Muscle layer of duodenum (tissue), 2 donors: ENCODE data around the gene TMEM167A.
"Not testable (repeated sequence)": the region's sequence is repeated elsewhere in the genome, so short reads cannot be mapped to it uniquely, and the experiment has no call there.

ENCODE experiments used
- H3K27ac ChIP-seq: one replicate; pipeline ENCODE4 v1.7.0; 2013; ENCODE audit warnings: mild to moderate bottlenecking, low read length
- H3K27me3 ChIP-seq: one replicate; pipeline ENCODE4 v1.7.0; 2013; ENCODE audit warnings: low read depth, mild to moderate bottlenecking, control low read depth, low read length
- H3K36me3 ChIP-seq, 2 donors: one replicate each; pipeline ENCODE4 v1.7.0; 2013; ENCODE audit warnings: low read length in 2 of 2, control low read depth in 1 of 2, mild to moderate bottlenecking in 1 of 2; ENCODE audit not compliant: insufficient read depth in 2 of 2, control insufficient read depth in 1 of 2
- H3K4me1 ChIP-seq, 2 donors: one replicate each; pipeline ENCODE4 v1.7.0; 2013; ENCODE audit warnings: low read length in 2 of 2, mild to moderate bottlenecking in 2 of 2, control low read depth in 1 of 2, moderate library complexity in 1 of 2; ENCODE audit not compliant: insufficient read depth in 2 of 2, control insufficient read depth in 1 of 2
- H3K4me3 ChIP-seq, 2 donors: one replicate each; pipeline ENCODE4 v1.7.0; 2013; ENCODE audit warnings: low read length in 2 of 2, low read depth in 1 of 2, mild to moderate bottlenecking in 1 of 2
- H3K9me3 ChIP-seq, 2 donors: one replicate each; pipeline ENCODE4 v1.7.0; 2013; ENCODE audit warnings: low read length in 2 of 2, control low read depth in 1 of 2, mild to moderate bottlenecking in 1 of 2; ENCODE audit not compliant: control insufficient read depth in 1 of 2
- donor health status: healthy.

TMEM167A gene

GRCh38 chr5:83084336-83084735 is 7.1 kb upstream of the TMEM167A start:
- H3K27ac ChIP-seq, result no peak overlapping the region
- no peaks in the 10 kb centered on the region for H3K27me3 ChIP-seq
- no peak overlapping the region for H3K4me3 ChIP-seq
- H3K9me3 ChIP-seq, result no peaks in the 10 kb centered on the region
- H3K36me3 ChIP-seq, result no peaks in the 10 kb centered on the region
- H3K4me1 ChIP-seq, result no peaks in the 10 kb centered on the region

- H3K4me1 ChIP-seq, result peaks cover 4 to 8% of the 10 kb centered on the region in 2 donors
- H3K9me3 ChIP-seq, result no peaks in the 10 kb centered on the region
- no peak overlapping the region for H3K4me3 ChIP-seq
- H3K27ac ChIP-seq, result no peak overlapping the region
- H3K27me3 ChIP-seq, result no peaks in the 10 kb centered on the region
- H3K36me3 ChIP-seq, result no peaks in the 10 kb centered on the region
Measured at GRCh38 chr5:83082750-83083149, 5.6 kb upstream of the TMEM167A start.

- no peaks in the 10 kb centered on the region for H3K27me3 ChIP-seq
- H3K4me1 ChIP-seq, result peaks cover 11 to 34% of the 10 kb centered on the region in 2 donors
- peak overlapping the region; percentile 92 to 98 for H3K4me3 ChIP-seq
- no peaks in the 10 kb centered on the region for H3K36me3 ChIP-seq
- H3K9me3 ChIP-seq, result no peaks in the 10 kb centered on the region
- H3K27ac ChIP-seq, result peak overlapping the region; percentile 90
Measured at GRCh38 chr5:83077662-83078261, 568 bp upstream of the TMEM167A start.

GRCh38 chr5:83072966-83073365 is 4.2 kb downstream of the TMEM167A start:
- peaks cover 7 to 35% of the 10 kb centered on the region in 2 donors for H3K4me1 ChIP-seq
- H3K27ac ChIP-seq, result no peak overlapping the region
- H3K9me3 ChIP-seq, result no peaks in the 10 kb centered on the region
- no peak overlapping the region for H3K4me3 ChIP-seq
- H3K27me3 ChIP-seq, result no peaks in the 10 kb centered on the region
- H3K36me3 ChIP-seq, result no peaks in the 10 kb centered on the region

GRCh38 chr5:83071286-83072051 is 5.7 kb downstream of the TMEM167A start:
- Histone ChIP-seq H3K27me3 (no peaks in the 10 kb centered on the region), H3K4me1 (peaks cover 7 to 29% of the 10 kb centered on the region in 2 donors), H3K4me3 (no peak overlapping the region), H3K9me3 (no peaks in the 10 kb centered on the region), H3K36me3 (no peaks in the 10 kb centered on the region), H3K27ac (no peak overlapping the region)

- Histone ChIP-seq H3K4me3 (no peak overlapping the region), H3K4me1 (peaks cover 0 to 10% of the 10 kb centered on the region in 2 donors), H3K27me3 (no peaks in the 10 kb centered on the region), H3K9me3 (no peaks in the 10 kb centered on the region), H3K27ac (no peak overlapping the region), H3K36me3 (no peaks in the 10 kb centered on the region)
Measured at GRCh38 chr5:83069096-83069799, 7.9 kb downstream of the TMEM167A start.

- not testable (repeated sequence) for H3K27me3 ChIP-seq, H3K4me3 ChIP-seq, H3K4me1 ChIP-seq, H3K9me3 ChIP-seq, H3K36me3 ChIP-seq, H3K27ac ChIP-seq
Measured at GRCh38 chr5:83067377-83067776, 9.8 kb downstream of the TMEM167A start.

GRCh38 chr5:83066548-83067110 is 10.6 kb downstream of the TMEM167A start:
- Histone ChIP-seq H3K9me3 (no peaks in the 10 kb centered on the region), H3K4me3 (no peak overlapping the region), H3K36me3 (peaks cover 3 to 5% of the 10 kb centered on the region in 2 donors), H3K27me3 (no peaks in the 10 kb centered on the region), H3K4me1 (peaks cover 0 to 3% of the 10 kb centered on the region in 2 donors), H3K27ac (no peak overlapping the region)

GRCh38 chr5:83059341-83059740 is 17.9 kb downstream of the TMEM167A start:
- H3K4me1 ChIP-seq, result no peaks in the 10 kb centered on the region
- no peak overlapping the region for H3K27ac ChIP-seq
- no peak overlapping the region for H3K4me3 ChIP-seq
- H3K36me3 ChIP-seq, result peaks cover 5 to 11% of the 10 kb centered on the region in 2 donors
- no peaks in the 10 kb centered on the region for H3K9me3 ChIP-seq
- no peaks in the 10 kb centered on the region for H3K27me3 ChIP-seq

- no peaks in the 10 kb centered on the region for H3K27me3 ChIP-seq
- no peaks in the 10 kb centered on the region for H3K9me3 ChIP-seq
- no peak overlapping the region for H3K4me3 ChIP-seq
- H3K27ac ChIP-seq, result no peak overlapping the region
- no peaks in the 10 kb centered on the region for H3K4me1 ChIP-seq
- H3K36me3 ChIP-seq, result peaks cover 9 to 11% of the 10 kb centered on the region in 2 donors
Measured at GRCh38 chr5:83058726-83059125, 18.5 kb downstream of the TMEM167A start.

- Histone ChIP-seq H3K36me3 (peaks cover 3 to 4% of the 10 kb centered on the region in 2 donors), H3K27ac (no peak overlapping the region), H3K4me1 (no peaks in the 10 kb centered on the region), H3K9me3 (no peaks in the 10 kb centered on the region), H3K4me3 (no peak overlapping the region), H3K27me3 (no peaks in the 10 kb centered on the region)
Measured at GRCh38 chr5:83055166-83055565, 22.0 kb downstream of the TMEM167A start.
